Right lobe of liver (tissue), 6 donors: ENCODE measurements around the gene FAM111B. TPM values are rescaled to one million over a fixed set of nuclear protein-coding genes. Genes with fewer than 3 reads are reported as not detected.

Experiments used
- ATAC-seq, 4 donors: fragments of 200-7000 bp; cut with Tn5 transposase; one replicate each; pipeline ENCODE4 v1.9.1; 2020; ENCODE audit warnings: mild to moderate bottlenecking in 4 of 4, moderate library complexity in 4 of 4
- DNase-seq, 3 donors: peaks; one replicate each; pipeline ENCODE4 v3.0.0-alpha.2; 2020
- H3K27ac ChIP-seq, 3 donors: fragments of 200-600 bp; one replicate each; pipeline ENCODE4 v1.8.0; 2022
- H3K27me3 ChIP-seq, 2 donors: fragments of 200-600 bp; one replicate each; pipeline ENCODE4 v1.8.0; 2022
- H3K36me3 ChIP-seq, 4 donors: fragments of 200-600 bp; sonication (generic) in 1 of 4; one replicate each; pipeline versions ENCODE4 v1.5.1 to v1.8.0; 2017 to 2022; ENCODE audit warnings: control low read depth in 1 of 4
- H3K4me1 ChIP-seq, 4 donors: fragments of 200-600 bp; sonication (generic) in 1 of 4; one replicate each; pipeline versions ENCODE4 v1.5.1 to v1.8.0; 2017 to 2022; ENCODE audit warnings: control low read depth in 1 of 4
- H3K4me3 ChIP-seq, 3 donors: fragments of 200-600 bp; one replicate each; pipeline ENCODE4 v1.8.0; 2022
- H3K9me3 ChIP-seq, 4 donors: fragments of 200-600 bp; sonication (generic) in 1 of 4; one replicate each; pipeline versions ENCODE4 v1.5.1 to v1.8.0; 2017 to 2022; ENCODE audit warnings: control low read depth in 1 of 4
- CTCF ChIP-seq, 4 donors: fragments of 200-600 bp in 3 of 4; fragments of 450-650 bp in 1 of 4; IDR thresholded peaks; one replicate each; pipeline versions ENCODE4 v1.5.1 to v1.8.0; 2016 to 2022; ENCODE audit warnings: antibody characterized with exemption in 4 of 4, mild to moderate bottlenecking in 2 of 4
- POLR2A ChIP-seq: fragments of 450-650 bp; IDR thresholded peaks from one replicate; pipeline ENCODE4 v1.6.1; 2017; ENCODE audit warnings: antibody characterized with exemption, mild to moderate bottlenecking
- WGBS: methylation state at CpG from one replicate; pipeline ENCODE4 v1.1.6; 2018; ENCODE audit warnings: low coverage, low lambda C conversion rate; ENCODE audit not compliant: insufficient coverage; ENCODE audit errors: missing lambda C conversion rate; 5-methylcytosine and 5-hydroxymethylcytosine counted together
- intact Hi-C, 2 donors: fragments of 100-400 bp; cut with DNase I; formaldehyde crosslinking; loops; one replicate each; pipeline versions ENCODE4 v1.11.2 to v1.14.1; 2022
- total RNA-seq, 6 experiments: library from RNA; depleted of rRNA in 2 of 6; stranded (reverse); fragments of >200 nt in 2 of 6; fragmentation: NEBNext Ultra II Directional in 3 of 6; extraction: Animal tissue kit (Norgen Biotek cat#: 25700) in 3 of 6; gene quantifications; one replicate each; pipeline versions ENCODE4 v1.1.0 to v1.2.4, GENCODE V29; 2016 to 2023
- donor health status: DM: no; HTN: yes; CAD: no.
- donor health status: DM: no; HTN: no; CAD: no.
- donor health status: DM: no; HTN: no; CAD: no.
- donor health status: DM: no; HTN: yes; CAD: no.
- donor health status: DM: no; HTN: yes; CAD: no.

Gene FAM111B
- total RNA-seq, 6 experiments from 2014 or later: 0.15 to 9.6 (median 1.1) TPM

- intact Hi-C loops: no loop called here
- DNase-seq (peak in 1 of 3 donors; percentile 33), ATAC-seq (no peak)
- Histone ChIP-seq H3K27me3 (no peaks in the 10 kb centered on the region), H3K36me3 (no peaks in the 10 kb centered on the region), H3K4me3 (peak overlapping the region in 1 of 3 donors; percentile 74), H3K9me3 (no peaks in the 10 kb centered on the region), H3K27ac (peak overlapping the region; percentile 78 to 91 (median 79)), H3K4me1 (peaks cover 0 to 34% (median 11%) of the 10 kb centered on the region in 4 donors)
- TF ChIP-seq POLR2A (no peak), CTCF (IDR thresholded peaks at IDR 0.05) (no peak)
- 35% methylated on average over 4 of the region's 4 CpGs for WGBS
These were observed 68.1 kb downstream of the FAM111B start for GRCh38 chr11:59175091-59175501.

- Histone ChIP-seq H3K36me3 (no peaks in the 10 kb centered on the region), H3K27me3 (no peaks in the 10 kb centered on the region), H3K27ac (peak overlapping the region; percentile 78 to 91 (median 79)), H3K4me1 (peaks cover 0 to 34% (median 11%) of the 10 kb centered on the region in 4 donors), H3K4me3 (no peak overlapping the region), H3K9me3 (no peaks in the 10 kb centered on the region)
- intact Hi-C loops: no loop called here
- WGBS: 48% methylated on average over 7 of the region's 7 CpGs
- DNase-seq (peak in 1 of 3 donors; percentile 62), ATAC-seq (peak in 3 of 4 donors; percentile 5 to 35 (median 19))
- TF ChIP-seq POLR2A (peak; percentile 5), CTCF (IDR thresholded peaks at IDR 0.05) (no peak)
These were observed 69.3 kb downstream of the FAM111B start for GRCh38 chr11:59176330-59176729.

Other genes starting within 250 kb of the FAM111B start
- gene GLYATL1, start 167.7 kb upstream of the FAM111B start, total RNA-seq: 100 to 1,000 TPM; 200 to 425 (median 351) TPM
- 1 to 10 TPM in 1 of 6 experiments, not detected in 5; 2.6 TPM for gene GLYATL1B, start 20.9 kb upstream of the FAM111B start, total RNA-seq
- gene FAM111A, start 35.6 kb downstream of the FAM111B start, total RNA-seq: 10 to 100 TPM; 10.8 to 19.5 (median 16.6) TPM
- gene DTX4, start 64.9 kb downstream of the FAM111B start, total RNA-seq: 10 to 100 TPM; 10.8 to 49.1 (median 22.6) TPM
- 10 to 100 TPM in 2 of 6 experiments, 1 to 10 TPM in 4; 5.6 to 22.6 (median 7.4) TPM for gene MPEG1, start 105.7 kb downstream of the FAM111B start, total RNA-seq